Pancreas (tissue), 10 donors: Measurements from ENCODE around the gene P3H3. TPM values are rescaled to one million over a fixed set of nuclear protein-coding genes. Genes with fewer than 3 reads are reported as not detected.

Source experiments
- ATAC-seq, 4 donors: fragments of 200-7000 bp; cut with Tn5 transposase; one replicate each; pipeline versions ENCODE4 v1.8.0 to v1.9.1; 2020; ENCODE audit warnings: mild to moderate bottlenecking in 4 of 4, moderate library complexity in 4 of 4
- DNase-seq, 6 donors: peaks; one replicate each; pipeline ENCODE4 v3.0.0-alpha.2; 2020
- FAIRE-seq: peaks from 2 replicates; lab custom pipeline; 2012; peaks lifted over from hg19 to GRCh38; lab: Jason Lieb, UNC
- H3K27ac ChIP-seq, 4 donors: fragments of 200-600 bp; sonication (generic); 1 replicate in 3 of 4; 2 replicates in 1 of 4; pipeline versions ENCODE4 v1.5.0 to v1.8.0; 2020
- H3K27me3 ChIP-seq, 4 donors: fragments of 200-600 bp; one replicate each; pipeline ENCODE4 v1.8.0; 2021
- H3K36me3 ChIP-seq, 3 donors: fragments of 200-600 bp; sonication (generic) in 1 of 3; one replicate each; pipeline versions ENCODE4 v1.5.0 to v1.8.0; 2020 to 2021
- H3K4me1 ChIP-seq, 3 donors: fragments of 200-600 bp; one replicate each; pipeline ENCODE4 v1.8.0; 2021
- H3K4me3 ChIP-seq, 4 donors: fragments of 200-600 bp; sonication (generic) in 2 of 4; one replicate each; pipeline versions ENCODE4 v1.5.0 to v1.8.0; 2020 to 2021
- H3K9me3 ChIP-seq, 4 donors: fragments of 200-600 bp; one replicate each; pipeline ENCODE4 v1.8.0; 2021
- CTCF ChIP-seq, 4 donors: fragments of 200-600 bp; sonication (generic) in 3 of 4; IDR thresholded peaks; one replicate each; pipeline versions ENCODE4 v1.5.0 to v1.8.0; 2021; ENCODE audit warnings: antibody characterized with exemption in 4 of 4
- WGBS, 2 donors: extraction: QIAGEN DNeasy Blood & Tissue Kit; methylation state at CpG; one replicate each; pipeline ENCODE4 v1.1.7; 2013; 5-methylcytosine and 5-hydroxymethylcytosine counted together
- intact Hi-C, 3 donors: fragments of 100-400 bp; cut with DNase I; formaldehyde crosslinking; loops; one replicate each; pipeline versions ENCODE4 v1.11.1 to v1.14.2; 2022
- polyA plus RNA-seq, 2 donors: library from polyadenylated mRNA; stranded (reverse); fragments of 200-250 nt; gene quantifications; one replicate each; pipeline ENCODE4 v1.2.3, GENCODE V29; 2013
- total RNA-seq, 6 donors: library from RNA; stranded (reverse); fragmentation: NEBNext Ultra II Directional in 4 of 6; extraction: Animal tissue kit (Norgen Biotek cat#: 25700) in 4 of 6; gene quantifications; one replicate each; pipeline versions ENCODE4 v1.2.1 to v1.2.4, GENCODE V29; 2021 to 2023
- donor health status: healthy with polysubstance abuse.
- donor health status: DM: no; HTN: no; CAD: no; lungs with moderate emphysema.
- donor health status: DM: no; HTN: no; CAD: no.
- donor health status: control.
- donor health status: control.
- donor health status: Bipolar disorder and iron deficiency.
- donor health status: DM: yes; HTN: yes; CAD: no.
- donor health status: DM: no; HTN: no; CAD: no.
- donor health status: DM: no; HTN: no; CAD: no.
- donor health status: DM: yes; HTN: yes; CAD: no.

P3H3 gene
- total and polyA plus RNA-seq, 8 donors: 5.6 to 32.8 (median 10.2) TPM

- intact Hi-C loops: no loop called here
- DNase-seq (no peak), ATAC-seq (no peak), FAIRE-seq (no peak)
- H3K27me3 ChIP-seq: no peaks in the 10 kb centered on the region
- H3K4me3 ChIP-seq: no peak overlapping the region
- WGBS, 2 donors: 78 to 83% methylated on average over 4 of the region's 4 CpGs
- no peaks in the 10 kb centered on the region for H3K4me1 ChIP-seq
- H3K36me3 ChIP-seq: no peaks in the 10 kb centered on the region
- no peak overlapping the region for H3K27ac ChIP-seq
- no peaks in the 10 kb centered on the region for H3K9me3 ChIP-seq
- no peak for TF ChIP-seq CTCF (IDR thresholded peaks at IDR 0.05)
Observed at GRCh38 chr12:6796576-6796975, 31.6 kb upstream of the P3H3 start.

- no peak overlapping the region for H3K27ac ChIP-seq
- no peak for DNase-seq
- no peaks in the 10 kb centered on the region for H3K36me3 ChIP-seq
- no peak overlapping the region for H3K4me3 ChIP-seq
- no peaks in the 10 kb centered on the region for H3K9me3 ChIP-seq
- 76 to 92% methylated on average over 5 of the region's 5 CpGs for WGBS, 2 donors
- TF ChIP-seq CTCF (IDR thresholded peaks at IDR 0.05): no peak
- intact Hi-C loops: no loop called here
- FAIRE-seq: no peak
- no peak for ATAC-seq
- H3K27me3 ChIP-seq: no peaks in the 10 kb centered on the region
- no peaks in the 10 kb centered on the region for H3K4me1 ChIP-seq
Observed at GRCh38 chr12:6799147-6799546, 29.1 kb upstream of the P3H3 start.

GRCh38 chr12:6807170-6807569 is 21.0 kb upstream of the P3H3 start:
- no peaks in the 10 kb centered on the region for H3K27me3 ChIP-seq
- H3K27ac ChIP-seq: no peak overlapping the region
- intact Hi-C loops: no loop called here
- WGBS, 2 donors: 20 to 38% methylated on average over 1 of the region's 1 CpG
- H3K4me1 ChIP-seq: no peaks in the 10 kb centered on the region
- FAIRE-seq (no peak), DNase-seq (no peak), ATAC-seq (no peak)
- no peak overlapping the region for H3K4me3 ChIP-seq
- H3K36me3 ChIP-seq: no peaks in the 10 kb centered on the region
- no peak for TF ChIP-seq CTCF (IDR thresholded peaks at IDR 0.05)
- H3K9me3 ChIP-seq: no peaks in the 10 kb centered on the region

- H3K4me1 ChIP-seq: no peaks in the 10 kb centered on the region
- intact Hi-C loops: no loop called here
- 70 to 74% methylated on average over 10 of the region's 10 CpGs for WGBS, 2 donors
- no peak overlapping the region for H3K27ac ChIP-seq
- no peaks in the 10 kb centered on the region for H3K27me3 ChIP-seq
- no peak for TF ChIP-seq CTCF (IDR thresholded peaks at IDR 0.05)
- no peaks in the 10 kb centered on the region for H3K36me3 ChIP-seq
- ATAC-seq (no peak), DNase-seq (no peak), FAIRE-seq (no peak)
- H3K4me3 ChIP-seq: no peak overlapping the region
- no peaks in the 10 kb centered on the region for H3K9me3 ChIP-seq
Observed at GRCh38 chr12:6809056-6809455, 19.2 kb upstream of the P3H3 start.

GRCh38 chr12:6810758-6811157 is 17.4 kb upstream of the P3H3 start:
- 83 to 100% methylated on average over 1 of the region's 1 CpG for WGBS, 2 donors
- no peaks in the 10 kb centered on the region for H3K27me3 ChIP-seq
- no peak for TF ChIP-seq CTCF (IDR thresholded peaks at IDR 0.05)
- no peaks in the 10 kb centered on the region for H3K9me3 ChIP-seq
- no peaks in the 10 kb centered on the region for H3K36me3 ChIP-seq
- no peaks in the 10 kb centered on the region for H3K4me1 ChIP-seq
- H3K4me3 ChIP-seq: no peak overlapping the region
- intact Hi-C loops: no loop called here
- FAIRE-seq (no peak), ATAC-seq (no peak), DNase-seq (no peak)
- no peak overlapping the region for H3K27ac ChIP-seq
